Measurements from ENCODE around the gene IRAK2. TPM values are rescaled to one million over a fixed set of nuclear protein-coding genes. Genes with fewer than 3 reads are reported as not detected.
"Not testable (repeated sequence)": the region's sequence is repeated elsewhere in the genome, so short reads cannot be mapped to it uniquely, and the experiment has no call there.

IRAK2 gene
- total RNA-seq, 1 donor from 2014 or later, result 0.26 TPM

- peaks cover 26% of the 10 kb centered on the region for H3K36me3 Mint-ChIP-seq
- no peak for DNase-seq (ENCODE audit: low spot score)
These were observed 104.2 kb downstream of the IRAK2 start for GRCh38 chr3:10268930-10269329.

GRCh38 chr3:10269443-10269842, 104.7 kb downstream of the IRAK2 start:
- H3K36me3 ChIP-seq, result peaks cover 9% of the 10 kb centered on the region
- no peaks in the 10 kb centered on the region for H3K4me1 ChIP-seq
- Mint-ChIP-seq H3K36me3 (peaks cover 22% of the 10 kb centered on the region), H3K4me3 (no peak overlapping the region), H3K4me1 (peaks cover 5% of the 10 kb centered on the region), H3K9me3 (no peaks in the 10 kb centered on the region), H3K27ac (no peak overlapping the region), H3K27me3 (ENCODE audit: insufficient read depth, low read depth) (no peaks in the 10 kb centered on the region)
- H3K9ac ChIP-seq, result no peak overlapping the region
- no peak overlapping the region for H3K4me2 ChIP-seq
- peaks cover 19% of the 10 kb centered on the region for H4K20me1 ChIP-seq (ENCODE audit: low read depth)
- H2AFZ ChIP-seq (replicated peaks), result no peak overlapping the region
- TF ChIP-seq EZH2 (IDR thresholded peaks at IDR 0.05), result no peak
- no peak for TF ChIP-seq CTCF (IDR thresholded peaks at IDR 0.05)
- no peak for TF ChIP-seq EZH2phosphoT487 (IDR thresholded peaks at IDR 0.05)
- no peak for DNase-seq (ENCODE audit: low spot score)
- no peaks in the 10 kb centered on the region for H3F3A ChIP-seq (ENCODE audit: low read depth)
- H3K9me3 ChIP-seq (ENCODE audit: low read depth), result no peaks in the 10 kb centered on the region
- H3K79me2 ChIP-seq (ENCODE audit: low read depth), result peaks cover 61% of the 10 kb centered on the region
- H3K27ac ChIP-seq, result no peak overlapping the region
- no peak overlapping the region for H3K4me3 ChIP-seq
- no peaks in the 10 kb centered on the region for H3K27me3 ChIP-seq

More at GRCh38 chr3:10268930-10269329, 104.2 kb downstream of the IRAK2 start:
- H3K27me3 ChIP-seq, result no peaks in the 10 kb centered on the region
- Mint-ChIP-seq H3K9me3 (no peaks in the 10 kb centered on the region), H3K27ac (no peak overlapping the region), H3K4me3 (no peak overlapping the region), H3K27me3 (ENCODE audit: insufficient read depth, low read depth) (no peaks in the 10 kb centered on the region), H3K4me1 (peaks cover 4% of the 10 kb centered on the region)
- no peaks in the 10 kb centered on the region for H3K9me3 ChIP-seq (ENCODE audit: low read depth)
- no peaks in the 10 kb centered on the region for H3K4me1 ChIP-seq
- no peak overlapping the region for H2AFZ ChIP-seq (replicated peaks)
- peaks cover 9% of the 10 kb centered on the region for H3K36me3 ChIP-seq
- TF ChIP-seq EZH2 (IDR thresholded peaks at IDR 0.05) (no peak), CTCF (IDR thresholded peaks at IDR 0.05) (no peak), EZH2phosphoT487 (IDR thresholded peaks at IDR 0.05) (no peak)
- H4K20me1 ChIP-seq (ENCODE audit: low read depth), result peaks cover 15% of the 10 kb centered on the region
- no peak overlapping the region for H3K4me2 ChIP-seq
- peaks cover 60% of the 10 kb centered on the region for H3K79me2 ChIP-seq (ENCODE audit: low read depth)
- no peak overlapping the region for H3K9ac ChIP-seq
- peaks cover 2% of the 10 kb centered on the region for H3F3A ChIP-seq (ENCODE audit: low read depth)
- H3K27ac ChIP-seq, result no peak overlapping the region
- no peak overlapping the region for H3K4me3 ChIP-seq

DNA sequence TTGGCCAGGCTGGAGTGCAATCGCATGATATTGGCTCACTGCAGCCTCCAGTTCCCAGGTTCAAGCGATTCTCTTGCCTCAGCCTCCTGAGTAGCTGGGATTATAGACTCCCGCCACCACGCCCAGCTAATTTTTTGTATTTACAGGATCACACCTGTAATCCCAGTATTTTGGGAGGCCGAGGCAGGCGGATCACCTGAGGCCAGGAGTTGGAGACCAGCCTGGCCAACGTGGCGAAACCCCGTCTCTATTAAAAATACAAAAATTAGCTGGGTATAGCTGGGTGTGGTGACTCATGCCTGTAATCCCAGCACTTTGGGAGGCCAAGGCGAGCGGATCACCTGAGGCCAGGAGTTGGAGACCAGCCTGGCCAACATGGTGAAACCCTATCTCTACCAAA, 107.8 kb downstream of the IRAK2 start:
- DNase-seq (ENCODE audit: low spot score); H3K4me3 Mint-ChIP-seq; H3K4me1 Mint-ChIP-seq; H3K9me3 Mint-ChIP-seq; H3K27me3 Mint-ChIP-seq (ENCODE audit: insufficient read depth, low read depth); H3K36me3 ChIP-seq; H3K27me3 ChIP-seq; H3K9ac ChIP-seq; H3K4me1 ChIP-seq; H3K4me2 ChIP-seq; H3K27ac Mint-ChIP-seq; H3K9me3 ChIP-seq (ENCODE audit: low read depth); H3F3A ChIP-seq (ENCODE audit: low read depth); H3K27ac ChIP-seq; H3K4me3 ChIP-seq; H2AFZ ChIP-seq (replicated peaks): not testable (repeated sequence)
- H3K36me3 Mint-ChIP-seq, result peaks cover 19% of the 10 kb centered on the region
- Histone ChIP-seq H4K20me1 (ENCODE audit: low read depth) (peaks cover 25% of the 10 kb centered on the region), H3K79me2 (ENCODE audit: low read depth) (peaks cover 40% of the 10 kb centered on the region)

- Histone ChIP-seq H3K27me3 (no peaks in the 10 kb centered on the region), H4K20me1 (ENCODE audit: low read depth) (peaks cover 23% of the 10 kb centered on the region), H3K9ac (no peak overlapping the region), H3K9me3 (ENCODE audit: low read depth) (no peaks in the 10 kb centered on the region), H3F3A (ENCODE audit: low read depth) (no peaks in the 10 kb centered on the region), H3K27ac (no peak overlapping the region), H2AFZ (replicated peaks) (no peak overlapping the region), H3K36me3 (peaks cover 4% of the 10 kb centered on the region), H3K4me3 (no peak overlapping the region), H3K4me2 (no peak overlapping the region), H3K79me2 (ENCODE audit: low read depth) (peaks cover 35% of the 10 kb centered on the region), H3K4me1 (no peaks in the 10 kb centered on the region)
- no peaks in the 10 kb centered on the region for H3K27me3 Mint-ChIP-seq (ENCODE audit: insufficient read depth, low read depth)
- H3K4me1 Mint-ChIP-seq, result peaks cover 7% of the 10 kb centered on the region
- no peak overlapping the region for H3K4me3 Mint-ChIP-seq
- TF ChIP-seq CTCF (IDR thresholded peaks at IDR 0.05), result no peak
- no peak for TF ChIP-seq EZH2phosphoT487 (IDR thresholded peaks at IDR 0.05)
- H3K9me3 Mint-ChIP-seq, result no peaks in the 10 kb centered on the region
- H3K36me3 Mint-ChIP-seq, result peaks cover 17% of the 10 kb centered on the region
- no peak for DNase-seq (ENCODE audit: low spot score)
- no peak overlapping the region for H3K27ac Mint-ChIP-seq
These were observed 108.3 kb downstream of the IRAK2 start for GRCh38 chr3:10272977-10273376.
